Psoas muscle (tissue), 8 donors: ENCODE data around the gene TBCK. TPM values are rescaled to one million over a fixed set of nuclear protein-coding genes. Genes with fewer than 3 reads are reported as not detected.

Source experiments
- ATAC-seq, 4 donors: fragments of 200-7000 bp; cut with Tn5 transposase; one replicate each; pipeline ENCODE4 v1.9.1; 2020; ENCODE audit warnings: moderate library complexity in 3 of 4, mild to moderate bottlenecking in 2 of 4
- DNase-seq, 2 donors: peaks; one replicate each; pipeline ENCODE4 v3.0.0-alpha.2; 2020
- H3K27ac ChIP-seq: fragments of 200-600 bp; one replicate; pipeline ENCODE4 v1.8.0; 2022
- H3K27me3 ChIP-seq, 3 donors: fragments of 200-600 bp in 1 of 3; one replicate each; pipeline versions ENCODE4 v1.6.1 to v1.8.0; 2013 to 2022; ENCODE audit warnings: low read length in 2 of 3, mild to moderate bottlenecking in 2 of 3, moderate library complexity in 1 of 3; ENCODE audit not compliant: insufficient read depth in 3 of 3
- H3K36me3 ChIP-seq, 2 donors: fragments of 200-600 bp in 1 of 2; one replicate each; pipeline versions ENCODE4 v1.6.1 to v1.8.0; 2013 to 2022; ENCODE audit warnings: low read depth in 1 of 2, mild to moderate bottlenecking in 1 of 2, moderate library complexity in 1 of 2; ENCODE audit not compliant: insufficient read depth in 1 of 2
- H3K4me1 ChIP-seq: fragments of 200-600 bp; one replicate; pipeline ENCODE4 v1.8.0; 2022
- H3K4me3 ChIP-seq: fragments of 200-600 bp; one replicate; pipeline ENCODE4 v1.8.0; 2022; ENCODE audit warnings: mild to moderate bottlenecking
- H3K9me3 ChIP-seq: fragments of 200-600 bp; one replicate; pipeline ENCODE4 v1.8.0; 2022
- CTCF ChIP-seq: fragments of 200-600 bp; IDR thresholded peaks from one replicate; pipeline ENCODE4 v1.8.0; 2022; ENCODE audit warnings: antibody characterized with exemption
- WGBS, 3 donors: extraction: QIAGEN DNeasy Blood & Tissue Kit; methylation state at CpG; one replicate each; pipeline versions ENCODE4 v1.1.6 to v1.1.7; 2013; 5-methylcytosine and 5-hydroxymethylcytosine counted together
- intact Hi-C, 2 donors: fragments of 100-400 bp; cut with DNase I; formaldehyde crosslinking; loops; one replicate each; pipeline versions ENCODE4 v1.11.0 to v1.14.2; 2022
- polyA plus RNA-seq, 3 donors: library from polyadenylated mRNA; stranded (reverse); fragments of 200-250 nt; gene quantifications; one replicate each; pipeline ENCODE4 v1.2.3, GENCODE V29; 2013
- total RNA-seq, 4 donors: library from RNA; stranded (reverse); fragmentation: NEBNext Ultra II Directional in 2 of 4; extraction: Animal tissue kit (Norgen Biotek cat#: 25700) in 2 of 4; gene quantifications; one replicate each; pipeline versions ENCODE4 v1.2.1 to v1.2.4, GENCODE V29; 2021 to 2023
- donor health status: healthy with polysubstance abuse.
- donor health status: DM: no; HTN: no; CAD: no; lungs with moderate emphysema.
- donor health status: Bipolar disorder and iron deficiency.
- donor health status: healthy.
- donor health status: DM: yes; HTN: yes; CAD: no.
- donor health status: DM: no; HTN: no; CAD: no.
- donor health status: DM: no; HTN: no; CAD: no.
- donor health status: DM: yes; HTN: yes; CAD: no.

The TBCK gene
- total and polyA plus RNA-seq, 7 donors, result 1.9 to 16.8 (median 9.7) TPM

- TF ChIP-seq CTCF, result no peak
- DNase-seq (no peak), ATAC-seq (no peak)
- no peak overlapping the region for H3K4me3 ChIP-seq
- WGBS, 3 donors, result 94 to 99% (median 98%) methylated on average over 2 of the region's 2 CpGs
- H3K9me3 ChIP-seq, result no peaks in the 10 kb centered on the region
- intact Hi-C loops, result no loop called here
- H3K27ac ChIP-seq, result no peak overlapping the region
- H3K36me3 ChIP-seq, result no peaks in the 10 kb centered on the region
- no peaks in the 10 kb centered on the region for H3K4me1 ChIP-seq
- no peaks in the 10 kb centered on the region for H3K27me3 ChIP-seq
Measured at GRCh38 chr4:106149911-106150310, 166.1 kb downstream of the TBCK start.

DNA sequence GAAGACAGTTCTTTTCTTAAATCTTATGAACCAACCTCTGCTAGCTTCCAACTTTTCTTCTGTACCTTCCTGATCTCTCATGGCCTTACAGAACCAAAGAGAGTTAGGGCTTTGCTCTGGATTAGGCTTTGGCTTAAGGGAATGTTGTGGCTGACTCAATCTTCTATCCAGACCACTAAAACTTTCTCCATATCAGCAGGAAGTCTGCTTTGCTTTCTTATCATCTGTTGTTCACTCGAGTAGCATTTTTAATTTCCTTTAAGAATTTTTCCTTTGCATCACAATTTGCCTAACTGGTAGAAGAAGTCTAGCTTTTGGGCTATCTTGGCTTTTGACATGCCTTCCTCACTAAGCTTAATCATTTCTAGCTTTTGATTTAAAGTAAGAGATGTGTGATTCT is 167.0 kb downstream of the TBCK start:
- H3K27me3 ChIP-seq, result no peaks in the 10 kb centered on the region
- ATAC-seq, result no peak
- no peak for DNase-seq
- no peaks in the 10 kb centered on the region for H3K9me3 ChIP-seq
- intact Hi-C loops, result no loop called here
- H3K4me3 ChIP-seq, result no peak overlapping the region
- no peaks in the 10 kb centered on the region for H3K36me3 ChIP-seq
- H3K27ac ChIP-seq, result no peak overlapping the region
- WGBS, 3 donors, result 92 to 97% (median 94%) methylated on average over 1 of the region's 1 CpG
- TF ChIP-seq CTCF, result no peak
- no peaks in the 10 kb centered on the region for H3K4me1 ChIP-seq

GRCh38 chr4:106142616-106143127 is 173.3 kb downstream of the TBCK start:
- ATAC-seq (no peak), DNase-seq (no peak)
- no peak for TF ChIP-seq CTCF
- no peaks in the 10 kb centered on the region for H3K4me1 ChIP-seq
- no peak overlapping the region for H3K27ac ChIP-seq
- no peaks in the 10 kb centered on the region for H3K9me3 ChIP-seq
- H3K4me3 ChIP-seq, result no peak overlapping the region
- 69 to 71% (median 69%) methylated on average over 3 of the region's 3 CpGs for WGBS, 3 donors
- H3K27me3 ChIP-seq, result no peaks in the 10 kb centered on the region
- intact Hi-C loops, result no loop called here
- no peaks in the 10 kb centered on the region for H3K36me3 ChIP-seq

- Histone ChIP-seq H3K4me1 (no peaks in the 10 kb centered on the region), H3K36me3 (no peaks in the 10 kb centered on the region), H3K27me3 (no peaks in the 10 kb centered on the region), H3K27ac (no peak overlapping the region), H3K4me3 (no peak overlapping the region), H3K9me3 (no peaks in the 10 kb centered on the region)
- ATAC-seq (no peak), DNase-seq (no peak)
- intact Hi-C loops, result no loop called here
- 86 to 94% (median 91%) methylated on average over 1 of the region's 1 CpG for WGBS, 3 donors
- TF ChIP-seq CTCF, result no peak
Measured at GRCh38 chr4:106140601-106141000, 175.4 kb downstream of the TBCK start.

GRCh38 chr4:106136777-106137331 is 179.2 kb downstream of the TBCK start:
- no peaks in the 10 kb centered on the region for H3K9me3 ChIP-seq
- H3K27ac ChIP-seq, result no peak overlapping the region
- ATAC-seq, result no peak
- DNase-seq, result no peak
- intact Hi-C loops, result no loop called here
- no peak for TF ChIP-seq CTCF
- H3K4me3 ChIP-seq, result no peak overlapping the region
- no peaks in the 10 kb centered on the region for H3K27me3 ChIP-seq
- no peaks in the 10 kb centered on the region for H3K4me1 ChIP-seq
- no peaks in the 10 kb centered on the region for H3K36me3 ChIP-seq
